NCI-H187 treated with DMSO at 0.1 percent for 48 hours (cell line): ENCODE results near the gene UBFD1.
"Not testable (repeated sequence)": the region's sequence is repeated elsewhere in the genome, so short reads cannot be mapped to it uniquely, and the experiment has no call there.

ENCODE experiments used
- DNase-seq: peaks from one replicate; lab custom pipeline; 2025; lab: John Stamatoyannopoulos, UW

UBFD1 gene

GRCh38 chr16:23527961-23528643, 29.4 kb upstream of the UBFD1 start:
- DNase-seq, result no peak

DNA sequence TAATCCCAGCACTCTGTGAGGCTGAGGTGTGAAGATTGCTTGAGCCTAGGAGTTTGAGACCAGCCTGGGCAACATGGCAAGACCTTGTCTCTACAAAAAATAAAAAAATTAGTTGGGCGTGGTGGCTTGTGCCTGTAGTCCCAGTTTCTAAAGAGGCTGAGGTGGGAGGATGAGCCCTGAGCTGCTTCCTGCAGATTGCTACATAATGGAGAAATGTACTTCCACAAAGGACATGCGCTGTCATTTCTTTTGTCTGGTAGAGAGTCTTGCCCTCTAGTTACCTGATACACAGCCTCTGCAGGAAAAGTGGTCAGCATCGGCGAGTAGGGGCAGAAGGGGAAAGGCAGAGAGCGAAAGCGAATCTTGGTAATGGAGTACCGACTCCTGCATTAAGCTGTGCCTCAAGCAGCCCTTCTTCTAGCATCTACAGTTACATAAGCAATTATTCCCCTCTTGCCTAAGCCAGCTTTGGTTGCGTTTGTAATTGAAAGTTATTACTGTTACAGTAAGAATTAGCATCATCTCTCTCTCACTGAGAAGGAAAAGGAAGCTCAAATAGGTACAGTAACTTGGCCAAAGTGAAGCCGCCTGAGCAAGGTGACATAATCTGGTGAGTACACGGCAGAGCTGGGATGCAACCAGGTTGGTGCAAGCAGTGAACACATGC, 28.8 kb upstream of the UBFD1 start:
- DNase-seq, result no peak

DNA sequence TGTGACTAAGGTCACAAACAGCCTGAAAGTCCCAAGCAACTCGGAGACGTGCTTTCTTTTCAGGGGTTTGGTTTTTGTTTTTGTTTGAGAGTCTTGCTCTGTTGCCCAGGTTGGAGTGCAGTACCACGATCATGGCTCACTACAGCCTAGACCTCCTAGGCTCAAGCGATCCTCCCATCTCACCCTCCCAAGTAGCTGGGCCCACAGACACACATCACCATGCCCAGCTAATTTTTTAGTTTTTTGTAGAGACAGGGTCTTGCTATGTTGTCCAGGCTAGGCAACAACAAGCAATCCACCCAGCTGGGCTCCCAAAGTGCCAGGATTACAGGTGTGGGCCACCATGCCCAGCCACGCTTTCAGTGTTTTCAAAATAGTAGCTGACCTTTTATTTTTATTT, 27.5 kb upstream of the UBFD1 start:
- no peak for DNase-seq

DNA sequence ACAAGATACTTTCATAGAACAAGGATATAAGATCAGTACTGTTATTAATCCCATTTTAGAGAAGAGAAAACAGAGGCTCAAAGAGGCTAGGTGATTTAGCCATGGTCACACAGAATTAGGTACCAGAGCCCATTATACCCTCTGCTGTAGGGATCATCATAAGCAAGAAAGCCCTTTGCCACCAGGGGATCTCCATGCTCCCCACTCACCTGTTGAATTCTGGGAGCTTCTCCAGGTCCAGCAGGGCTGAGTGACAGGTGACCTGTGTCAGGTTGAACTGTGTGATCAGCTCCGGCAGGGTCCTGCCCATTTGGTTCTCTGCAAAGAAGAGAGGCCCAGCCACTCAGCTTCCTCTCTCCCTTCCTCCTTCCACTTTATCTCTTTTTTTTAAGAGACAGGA, 25.1 kb upstream of the UBFD1 start:
- no peak for DNase-seq

- no peak for DNase-seq
Observed at GRCh38 chr16:23534868-23535860, 22.4 kb upstream of the UBFD1 start.

DNA sequence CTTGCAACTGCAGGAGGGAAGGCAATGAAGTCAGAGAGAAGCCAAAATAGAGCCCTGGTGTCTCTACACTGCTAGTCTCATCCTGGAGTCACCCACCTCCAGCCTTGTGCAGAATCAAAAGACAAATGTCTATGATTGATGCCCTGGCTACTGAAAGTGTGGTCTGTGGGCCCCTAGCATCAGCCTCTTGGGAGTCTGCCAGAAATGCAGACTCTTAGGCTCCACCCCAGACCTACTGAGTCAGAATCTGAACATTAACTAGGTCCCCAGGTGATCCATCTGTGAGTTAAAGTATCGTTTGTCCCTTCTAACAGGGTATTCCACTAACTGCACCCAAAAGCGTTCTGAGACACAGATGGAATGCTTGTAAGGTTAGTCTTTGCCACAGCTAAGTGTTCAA, 21.6 kb upstream of the UBFD1 start:
- no peak for DNase-seq

GRCh38 chr16:23537390-23537789, 20.1 kb upstream of the UBFD1 start:
- no peak for DNase-seq

DNA sequence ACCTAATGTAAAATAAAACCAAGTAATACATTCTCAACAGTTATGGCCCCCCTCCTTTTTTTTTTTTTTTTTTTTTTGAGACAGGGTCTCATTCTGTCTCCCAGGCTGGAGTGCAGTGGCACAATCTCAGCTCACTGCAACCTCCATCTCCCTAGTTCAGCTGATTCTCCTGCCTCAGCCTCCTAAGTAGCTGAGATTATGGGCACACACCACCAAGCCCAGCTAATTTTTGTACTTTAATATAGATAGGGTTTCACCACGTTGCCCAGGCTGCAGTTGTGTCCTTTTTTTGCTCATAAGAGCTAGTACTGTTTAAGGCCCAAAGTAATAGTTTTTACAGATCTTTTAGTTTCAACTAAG, 18.6 kb upstream of the UBFD1 start:
- DNase-seq, result no peak

GRCh38 chr16:23539984-23540816, 17.3 kb upstream of the UBFD1 start:
- DNase-seq, result no peak

- DNase-seq, result not testable (repeated sequence)
Observed at GRCh38 chr16:23540817-23541178, 16.7 kb upstream of the UBFD1 start.

DNA sequence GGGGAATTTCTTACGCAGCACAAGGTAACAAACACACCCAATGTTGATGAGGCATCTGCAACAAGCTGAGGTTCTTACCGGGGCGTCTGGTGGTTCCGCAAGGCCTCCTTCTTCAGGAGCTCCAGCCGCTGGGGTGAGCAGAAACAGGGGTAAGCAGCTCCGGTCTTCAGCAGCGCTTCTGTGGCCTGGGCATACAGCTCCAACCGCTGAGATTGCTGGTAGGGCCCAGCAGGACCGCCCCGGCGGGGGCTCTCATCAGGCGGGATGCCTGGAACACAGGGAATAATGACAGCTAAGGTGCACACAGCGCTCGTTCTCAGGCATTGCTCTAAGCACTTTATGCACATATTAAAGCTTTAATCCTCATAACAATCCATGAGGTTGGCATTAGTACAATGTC, 13.1 kb upstream of the UBFD1 start:
- no peak for DNase-seq

GRCh38 chr16:23549938-23550337, 7.6 kb upstream of the UBFD1 start:
- no peak for DNase-seq

DNA sequence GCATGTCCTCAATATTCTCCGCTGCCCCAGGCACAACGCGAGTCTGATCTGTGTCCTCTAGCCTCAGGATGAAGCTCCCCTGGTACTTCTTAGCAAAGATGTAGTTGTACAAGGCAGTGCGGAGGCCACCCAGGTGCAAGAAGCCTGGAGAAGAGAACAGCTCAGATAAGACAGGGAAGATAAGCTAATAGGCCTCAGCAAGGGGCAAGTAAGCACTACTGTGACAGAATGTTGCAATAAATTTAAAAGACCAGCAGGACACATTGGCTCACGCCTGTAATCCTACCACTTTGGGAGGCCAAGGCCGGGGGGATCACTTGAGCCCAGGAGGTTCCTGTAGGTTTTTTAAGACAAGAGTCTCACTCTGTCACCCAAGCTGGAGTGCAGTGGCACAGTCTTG, 5.4 kb upstream of the UBFD1 start:
- no peak for DNase-seq

- no peak for DNase-seq
Observed at GRCh38 chr16:23554536-23554935, 3.0 kb upstream of the UBFD1 start.

GRCh38 chr16:23557779-23558702, 514 bp downstream of the UBFD1 start:
- no peak for DNase-seq

- DNase-seq, result no peak
Observed at GRCh38 chr16:23561586-23561985, 4.1 kb downstream of the UBFD1 start.

- no peak for DNase-seq
Observed at GRCh38 chr16:23562505-23562904, 5.0 kb downstream of the UBFD1 start.

DNA sequence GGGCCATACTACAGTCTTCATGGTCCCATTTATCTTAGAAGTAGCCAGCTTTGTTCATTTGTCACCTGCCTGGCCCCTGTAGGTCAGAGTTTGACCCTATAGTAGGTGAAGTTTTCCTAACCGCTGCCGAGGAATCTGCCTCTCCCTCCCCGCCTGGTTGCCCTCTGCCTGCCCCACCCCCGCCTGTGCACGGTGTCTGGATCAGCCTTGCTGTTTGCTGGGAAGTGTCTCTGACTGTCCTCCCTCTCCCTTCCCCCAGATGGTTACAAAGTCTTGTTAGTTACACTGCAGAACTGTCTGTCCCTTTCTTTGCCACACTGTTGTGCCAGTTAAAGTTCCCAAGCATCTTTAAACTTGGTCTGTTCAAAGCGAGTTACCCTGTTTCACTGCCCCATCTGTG, 5.7 kb downstream of the UBFD1 start:
- no peak for DNase-seq

DNA sequence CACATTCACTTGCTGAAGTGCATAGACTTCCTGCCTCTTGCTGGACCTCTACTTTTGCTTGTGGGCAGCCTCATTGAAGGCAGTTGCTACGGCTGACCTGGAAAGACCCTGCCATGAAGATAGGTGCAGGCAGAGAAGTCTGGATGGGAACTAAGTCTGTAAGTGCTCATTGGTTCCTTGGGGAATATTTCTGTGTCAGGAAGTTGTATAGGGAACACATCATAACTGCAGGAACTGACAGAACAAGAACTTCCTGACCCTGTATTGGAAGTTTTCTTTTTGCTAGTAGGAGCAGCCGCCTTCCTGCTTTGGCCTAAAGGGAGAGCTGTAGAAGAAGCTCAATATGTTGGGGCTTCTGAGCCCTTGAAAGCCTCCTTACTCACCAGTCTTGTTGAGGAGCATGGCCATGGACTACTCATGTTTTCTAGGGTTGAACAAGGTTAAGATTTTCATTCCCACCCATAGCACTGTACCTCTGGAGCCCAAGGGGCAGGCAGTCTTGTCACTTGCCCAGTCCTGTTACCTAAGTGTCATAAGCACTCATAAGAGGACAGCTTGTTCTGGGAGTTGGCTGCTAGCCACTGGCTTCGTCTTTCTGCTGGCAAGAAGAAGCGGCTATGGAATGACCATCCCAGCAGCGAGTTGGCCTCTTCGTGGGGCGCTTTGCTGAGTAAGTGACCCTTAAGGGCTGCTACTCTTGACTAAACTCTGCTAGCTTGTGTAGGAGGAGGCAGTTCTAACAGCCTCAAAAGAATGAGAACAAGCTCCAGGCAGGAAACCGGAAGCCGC, 7.2 kb downstream of the UBFD1 start:
- DNase-seq, result no peak

DNA sequence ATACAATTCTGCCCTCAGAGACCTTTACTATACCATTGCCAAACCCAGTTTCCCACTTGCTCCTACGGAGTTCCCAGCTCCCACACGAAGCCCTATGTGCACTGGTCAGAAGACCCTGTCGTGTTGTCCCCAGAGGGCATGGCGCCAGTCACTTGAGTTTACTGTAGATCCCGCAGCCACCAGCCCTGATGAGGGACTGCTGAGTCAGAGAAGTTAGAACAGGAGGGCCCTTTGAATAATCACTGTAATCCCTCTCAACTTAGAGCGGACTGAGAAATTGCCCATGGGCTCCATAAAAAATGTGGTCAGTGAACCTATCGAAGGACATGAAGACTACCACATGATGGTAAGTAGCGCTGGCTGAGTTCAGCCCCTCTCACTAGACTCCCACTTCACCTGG, 9.2 kb downstream of the UBFD1 start:
- DNase-seq, result no peak
